Measurements from ENCODE around the gene TCN2.
"Not testable (repeated sequence)": the region's sequence is repeated elsewhere in the genome, so short reads cannot be mapped to it uniquely, and the experiment has no call there.

Gene TCN2

GRCh38 chr22:30647536-30647935 is 40.6 kb downstream of the TCN2 start:
- no peak for DNase-seq (ENCODE audit: low read depth in 2 of 2)

GRCh38 chr22:30648825-30649224 is 41.9 kb downstream of the TCN2 start:
- no peak for DNase-seq (ENCODE audit: low read depth in 2 of 2)

- DNase-seq (ENCODE audit: low read depth in 2 of 2): peak; percentile 83 to 87
Measured at GRCh38 chr22:30649430-30650007, 42.5 kb downstream of the TCN2 start.

DNA sequence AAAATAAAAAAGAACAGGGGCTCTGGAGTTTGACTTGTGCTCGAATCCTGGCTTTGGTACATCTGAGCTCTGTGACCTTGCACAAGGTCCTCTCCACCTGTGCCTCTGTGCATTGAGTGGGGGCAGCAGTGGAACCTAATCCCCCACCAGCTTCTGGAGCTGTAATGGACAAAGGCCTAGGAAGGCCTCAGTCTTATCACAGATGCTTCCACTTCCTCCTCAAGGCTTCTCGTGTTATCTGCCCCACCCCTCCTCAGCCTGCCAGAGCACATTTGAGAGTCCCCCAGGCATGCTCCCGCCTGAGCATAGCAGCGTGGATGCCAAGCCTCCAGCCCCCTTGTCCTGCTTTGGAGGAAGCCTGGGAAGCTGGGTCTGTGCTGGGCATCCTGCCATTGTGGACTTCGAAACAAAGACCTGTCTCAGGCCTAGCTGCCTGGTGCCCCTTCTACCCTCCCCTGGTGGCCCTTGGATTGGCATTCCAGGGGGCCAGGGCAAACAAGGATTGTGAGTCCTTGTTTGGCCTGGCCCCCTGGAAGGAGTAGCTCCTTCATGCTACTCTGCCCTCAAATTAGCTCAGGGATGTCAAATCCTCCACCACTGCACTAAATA is 43.6 kb downstream of the TCN2 start:
- DNase-seq (ENCODE audit: low read depth in 2 of 2): no peak

DNA sequence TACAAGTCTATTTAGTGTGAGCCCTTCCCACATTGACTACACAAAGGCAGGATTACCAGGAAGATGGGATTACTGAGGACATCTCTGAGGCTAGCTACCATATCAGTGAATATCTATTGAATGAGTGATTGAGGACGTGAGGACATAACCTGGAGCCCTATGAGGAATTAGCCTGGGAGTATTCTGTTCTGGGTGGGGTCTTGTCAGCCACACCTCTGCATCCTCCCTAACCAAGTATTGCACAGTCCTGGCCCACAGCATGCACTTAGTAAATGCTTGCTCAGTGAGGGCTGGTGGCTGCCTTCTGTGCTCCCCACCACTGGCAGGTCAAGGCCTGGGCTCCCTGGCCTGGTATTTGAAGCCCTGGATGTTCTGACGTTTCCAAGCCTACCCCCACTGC is 45.9 kb downstream of the TCN2 start:
- DNase-seq (ENCODE audit: low read depth in 2 of 2): no peak

DNA sequence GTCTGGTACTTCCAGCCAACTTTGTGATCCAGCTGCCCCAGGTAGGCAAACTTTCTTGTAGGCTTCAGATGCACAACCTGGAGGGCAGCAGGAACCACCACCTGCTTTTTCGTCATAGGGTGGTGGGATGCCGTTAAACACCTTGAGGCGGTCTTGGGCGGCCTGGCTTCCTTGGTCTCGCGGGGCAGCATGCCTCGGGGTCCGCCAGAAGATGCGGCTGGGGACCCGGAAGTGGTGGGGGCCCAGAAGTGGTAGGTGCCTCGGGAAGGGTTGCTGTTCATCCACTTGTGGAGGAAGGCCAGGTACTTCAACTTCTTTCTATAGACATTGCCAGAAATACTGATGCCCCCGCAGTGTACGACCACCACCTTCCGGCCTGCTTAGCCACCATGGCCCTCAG is 47.4 kb downstream of the TCN2 start:
- no peak for DNase-seq (ENCODE audit: low read depth in 2 of 2)

DNA sequence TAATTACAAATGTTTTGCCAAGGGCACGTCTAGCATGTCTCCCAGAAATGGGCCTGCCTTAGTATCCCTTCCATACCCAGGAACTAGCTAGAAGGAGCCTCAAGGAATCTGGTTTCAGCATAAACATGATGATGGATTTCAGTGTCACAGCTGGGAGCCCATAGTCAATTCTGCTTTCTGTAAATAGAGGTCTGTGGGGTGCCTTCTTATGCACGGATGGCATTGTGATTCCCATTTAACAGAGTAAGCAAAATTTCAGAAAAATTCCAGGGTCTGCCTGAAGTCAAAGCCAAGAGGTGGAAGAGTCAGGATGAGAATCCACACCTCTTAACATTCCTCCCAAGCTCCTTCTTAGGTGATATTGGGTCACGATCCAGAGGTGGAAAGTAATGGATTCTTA is 48.6 kb downstream of the TCN2 start:
- DNase-seq (ENCODE audit: low read depth in 2 of 2): no peak

GRCh38 chr22:30662040-30662439 is 55.1 kb downstream of the TCN2 start:
- no peak for DNase-seq (ENCODE audit: low read depth in 2 of 2)

- no peak for DNase-seq (ENCODE audit: low read depth in 2 of 2)
Measured at GRCh38 chr22:30664798-30665197, 57.8 kb downstream of the TCN2 start.

DNA sequence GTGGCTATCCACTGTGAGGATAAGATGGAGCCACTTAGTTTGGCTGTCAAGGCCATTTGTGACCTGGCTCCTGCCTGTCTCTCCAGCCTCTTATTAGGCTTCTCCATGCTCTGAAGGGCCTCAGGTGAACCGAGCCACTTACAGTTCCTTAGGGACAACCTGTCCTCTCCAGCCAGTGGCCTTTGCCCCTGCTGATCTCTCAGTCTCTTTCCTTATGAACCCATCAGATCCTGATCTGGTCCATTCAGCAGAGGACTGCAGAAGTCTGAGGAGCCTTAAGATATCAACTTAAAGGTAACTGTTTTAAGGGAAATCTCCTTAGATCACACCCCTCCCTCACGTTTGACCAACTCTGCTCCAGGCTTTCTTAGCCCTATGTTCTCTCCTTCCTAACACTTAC is 58.3 kb downstream of the TCN2 start:
- DNase-seq (ENCODE audit: low read depth in 2 of 2): no peak

DNA sequence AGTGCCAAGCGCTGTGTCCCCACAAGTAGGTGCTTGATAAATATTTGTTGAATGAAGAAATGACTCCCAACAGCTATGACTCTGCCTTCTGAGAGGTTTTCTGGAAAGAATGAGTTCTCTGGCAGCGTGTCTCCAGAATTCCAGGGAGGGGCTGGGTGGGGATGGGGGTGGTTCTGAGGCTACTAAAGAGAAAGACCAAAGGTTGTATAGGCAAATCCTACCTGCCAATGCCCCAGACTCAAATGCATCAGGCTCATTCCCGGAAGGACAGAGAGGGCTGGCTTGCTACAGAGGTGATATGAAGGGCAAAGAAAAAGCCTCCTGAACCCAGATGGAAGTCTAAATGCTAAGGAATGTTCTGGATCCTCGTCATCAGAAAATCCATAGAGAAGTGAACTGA is 58.8 kb downstream of the TCN2 start:
- DNase-seq (ENCODE audit: low read depth in 2 of 2): no peak

DNA sequence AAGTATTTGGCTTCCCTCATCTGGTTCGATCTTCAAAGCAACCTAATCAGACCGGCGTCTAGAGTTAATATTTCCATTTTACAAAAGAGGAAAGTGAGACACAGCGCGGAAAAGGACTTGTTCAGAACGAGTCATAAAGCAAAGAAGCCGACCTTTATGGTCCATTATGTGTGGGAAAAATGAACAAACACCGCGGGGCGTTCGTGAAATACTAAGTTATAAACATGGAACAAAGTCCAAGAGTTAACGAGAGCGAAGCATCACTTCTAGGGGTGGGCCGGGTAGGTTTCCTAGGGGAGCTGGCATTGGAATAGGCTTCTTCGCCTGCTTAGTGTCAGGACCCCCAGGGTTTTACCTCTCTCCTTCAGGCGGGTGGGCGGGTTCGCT is 60.1 kb downstream of the TCN2 start:
- no peak for DNase-seq (ENCODE audit: low read depth in 2 of 2)

GRCh38 chr22:30667494-30668385 is 60.8 kb downstream of the TCN2 start, which contains the start of gene DUSP18:
DUSP18 (minus strand) TSS chr22:30667875; CDS start chr22:30664003, 3,872 bp downstream.
- DNase-seq (ENCODE audit: low read depth in 2 of 2): peak; percentile 84 to 88

- no peak for DNase-seq (ENCODE audit: low read depth in 2 of 2)
Measured at GRCh38 chr22:30668386-30668710, 61.4 kb downstream of the TCN2 start.

DNA sequence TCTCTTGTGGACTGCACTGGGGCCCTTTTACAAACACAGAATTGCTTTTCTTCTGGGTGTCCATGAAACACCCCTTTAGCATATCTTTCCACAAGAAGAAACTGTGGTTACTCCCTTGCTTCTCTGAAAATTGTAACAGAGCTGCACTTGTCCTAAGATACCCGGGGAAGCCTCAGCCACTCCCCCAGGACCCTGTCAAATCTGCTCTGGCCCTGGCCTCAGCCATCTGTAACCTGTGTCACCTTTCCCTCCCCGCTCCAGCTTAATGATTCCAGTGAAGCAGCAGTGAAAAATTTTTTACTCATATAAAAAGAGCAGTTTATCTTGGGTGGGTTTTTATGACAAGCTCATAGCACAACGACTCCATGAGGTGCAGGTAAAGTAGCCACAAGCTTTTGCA is 64.1 kb downstream of the TCN2 start:
- DNase-seq (ENCODE audit: low read depth in 2 of 2): no peak

- DNase-seq (ENCODE audit: low read depth in 2 of 2): no peak
Measured at GRCh38 chr22:30673136-30673535, 66.2 kb downstream of the TCN2 start.

DNA sequence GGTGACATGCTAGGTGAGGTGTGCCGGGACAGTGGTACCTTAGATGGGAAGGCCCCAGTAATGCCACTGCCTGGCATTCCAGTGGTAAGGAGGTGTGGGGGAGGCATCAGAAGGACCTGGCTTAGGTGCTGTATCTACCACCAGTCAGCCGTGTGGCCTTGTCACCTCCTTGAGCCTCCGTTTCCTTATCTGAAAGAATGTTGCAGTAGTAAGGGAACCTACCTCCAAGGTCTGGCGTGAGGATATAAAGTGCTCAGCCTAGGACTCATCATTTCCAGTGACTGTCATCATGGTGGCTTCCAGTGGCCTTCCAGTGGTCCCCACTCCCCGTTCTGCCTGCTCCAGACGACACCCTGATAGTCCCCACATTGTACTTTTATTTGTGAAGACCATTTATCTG is 67.5 kb downstream of the TCN2 start:
- DNase-seq (ENCODE audit: low read depth in 2 of 2): no peak

DNA sequence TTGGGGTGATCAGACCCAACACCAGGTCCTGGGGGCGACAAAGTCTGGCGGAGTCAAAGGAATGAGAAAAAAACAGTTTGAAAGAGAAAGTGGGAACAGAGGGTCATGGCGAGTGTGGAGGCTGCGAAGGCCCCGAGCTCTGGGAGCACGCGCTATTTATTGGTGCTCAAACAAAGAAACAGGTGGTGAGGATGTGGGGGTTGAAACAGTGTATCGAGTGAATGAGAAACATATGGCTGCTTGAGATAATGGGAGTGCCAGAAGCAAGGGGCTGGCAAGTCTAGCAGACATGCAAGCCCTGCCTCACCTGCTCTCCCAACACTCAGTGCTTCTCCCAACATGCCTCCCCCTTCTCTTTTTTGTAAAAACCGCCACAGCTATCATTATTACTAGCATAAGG is 68.5 kb downstream of the TCN2 start:
- no peak for DNase-seq (ENCODE audit: low read depth in 2 of 2)

GRCh38 chr22:30676565-30676964 is 69.6 kb downstream of the TCN2 start:
- not testable (repeated sequence) for DNase-seq (ENCODE audit: low read depth in 2 of 2)
